NCI-H510A (cell line): ENCODE measurements around the gene HMGN1.
A peak's percentile ranks its signal among the peaks of the same experiment; 100 is the strongest.

Experiments used
- DNase-seq: peaks from one replicate; lab custom pipeline; 2025; lab: John Stamatoyannopoulos, UW

The HMGN1 gene

DNA sequence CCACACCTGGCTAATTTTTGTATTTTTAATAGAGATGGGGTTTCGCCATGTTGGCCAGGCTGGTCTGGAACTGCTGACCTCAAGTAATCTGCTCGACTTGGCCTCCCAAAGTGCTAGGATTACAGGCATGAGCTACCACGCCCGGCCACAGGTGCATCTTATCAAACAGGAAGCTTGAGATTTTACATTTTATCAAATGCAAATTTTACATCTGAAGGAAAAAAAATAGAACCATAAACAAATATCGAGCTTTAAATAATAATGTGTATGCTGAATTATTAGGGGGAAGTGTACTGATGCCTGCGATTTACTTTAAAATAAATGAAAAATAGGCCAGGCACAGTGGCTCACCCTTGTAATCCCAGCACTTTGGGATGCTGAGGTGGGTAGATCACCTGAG is 18.9 kb downstream of the HMGN1 start:
- DNase-seq, result no peak

GRCh38 chr21:39327727-39328126 is 21.2 kb downstream of the HMGN1 start:
- DNase-seq, result no peak

DNA sequence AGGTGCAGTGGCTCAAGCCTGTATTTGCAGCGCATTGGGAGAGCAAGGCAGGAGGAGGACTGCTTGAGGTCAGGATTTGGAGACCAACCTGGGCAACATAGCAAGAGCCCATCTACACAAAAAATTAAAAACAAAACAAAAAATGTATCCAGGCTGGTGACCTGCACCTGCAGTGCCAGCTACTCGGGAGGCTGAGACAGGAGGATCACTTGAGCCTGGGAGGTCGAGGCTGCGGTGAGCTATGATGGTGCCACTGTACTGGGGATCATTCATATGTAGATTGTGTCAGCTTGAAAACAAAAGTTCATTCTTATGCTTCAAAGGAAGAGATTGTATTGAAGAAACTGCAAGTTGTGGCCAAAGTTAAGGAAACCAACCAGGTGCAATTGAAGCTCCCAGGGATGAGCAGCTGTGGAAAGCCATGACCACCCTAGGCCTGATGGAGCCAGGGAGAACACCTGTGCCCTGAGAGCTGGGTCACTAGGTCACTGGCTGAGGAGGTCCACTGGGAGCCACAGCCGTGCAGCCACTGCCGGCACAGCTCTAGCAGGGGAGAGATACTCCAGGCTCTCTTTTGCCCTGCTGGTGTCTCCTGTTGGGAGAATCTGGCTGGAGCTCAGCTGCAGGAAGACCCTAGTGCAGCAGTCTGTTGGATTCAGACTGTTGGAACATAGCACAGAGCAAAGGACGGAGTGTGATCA is 22.1 kb downstream of the HMGN1 start:
- DNase-seq, result no peak

GRCh38 chr21:39325458-39325857 is 23.4 kb downstream of the HMGN1 start:
- DNase-seq, result no peak

- DNase-seq, result no peak
Measured at GRCh38 chr21:39321424-39321823, 27.5 kb downstream of the HMGN1 start.

- DNase-seq, result no peak
Measured at GRCh38 chr21:39319814-39320332, 29.0 kb downstream of the HMGN1 start.

GRCh38 chr21:39319251-39319756 is 29.6 kb downstream of the HMGN1 start:
- DNase-seq, result no peak

DNA sequence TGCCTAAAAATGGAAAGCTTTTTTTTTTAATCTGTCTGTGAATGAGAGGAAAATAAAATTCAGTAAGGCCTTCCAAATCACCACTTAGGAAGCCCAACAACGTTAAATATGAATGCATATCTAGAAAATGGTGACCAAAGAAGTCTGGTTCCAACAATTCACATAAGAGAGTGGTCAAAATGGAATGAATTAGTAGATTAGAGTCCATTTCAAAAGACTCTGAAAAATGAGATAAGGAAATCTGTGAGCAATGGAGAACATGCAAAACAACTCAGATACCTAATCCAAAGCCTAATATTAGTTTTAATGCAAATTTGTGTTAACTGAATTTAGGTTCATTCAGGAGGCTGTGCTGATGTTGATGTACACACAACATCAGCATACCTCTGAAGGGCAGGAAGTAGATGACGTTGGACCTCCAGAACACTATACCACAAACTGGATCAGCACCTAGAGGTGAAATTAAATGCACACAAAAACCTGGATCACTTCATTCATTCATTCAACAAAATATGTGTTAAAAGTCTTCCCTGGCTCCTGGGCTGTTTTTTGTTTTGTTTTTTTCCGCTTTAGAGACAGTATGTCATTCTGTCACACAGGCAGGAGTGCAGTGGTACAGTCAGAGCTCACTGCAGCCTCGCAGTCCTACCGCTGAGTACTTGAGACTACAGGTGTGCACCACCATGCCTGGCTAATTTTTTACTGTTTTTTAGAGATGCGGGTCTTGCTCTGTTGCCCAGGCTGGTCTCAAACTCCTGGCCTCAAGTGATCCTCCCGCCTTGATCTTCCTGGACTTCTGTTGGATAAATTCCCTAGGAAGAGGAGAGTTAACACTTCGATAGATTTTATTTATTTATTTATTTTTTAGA is 30.6 kb downstream of the HMGN1 start:
- DNase-seq, result no peak

GRCh38 chr21:39317134-39318090 is 31.5 kb downstream of the HMGN1 start:
- no peak for DNase-seq

GRCh38 chr21:39316729-39317128 is 32.2 kb downstream of the HMGN1 start:
- DNase-seq, result no peak

- DNase-seq, result no peak
Measured at GRCh38 chr21:39315603-39316445, 33.1 kb downstream of the HMGN1 start.

- peak; percentile 39 for DNase-seq
Measured at GRCh38 chr21:39314143-39315027, 34.5 kb downstream of the HMGN1 start.

DNA sequence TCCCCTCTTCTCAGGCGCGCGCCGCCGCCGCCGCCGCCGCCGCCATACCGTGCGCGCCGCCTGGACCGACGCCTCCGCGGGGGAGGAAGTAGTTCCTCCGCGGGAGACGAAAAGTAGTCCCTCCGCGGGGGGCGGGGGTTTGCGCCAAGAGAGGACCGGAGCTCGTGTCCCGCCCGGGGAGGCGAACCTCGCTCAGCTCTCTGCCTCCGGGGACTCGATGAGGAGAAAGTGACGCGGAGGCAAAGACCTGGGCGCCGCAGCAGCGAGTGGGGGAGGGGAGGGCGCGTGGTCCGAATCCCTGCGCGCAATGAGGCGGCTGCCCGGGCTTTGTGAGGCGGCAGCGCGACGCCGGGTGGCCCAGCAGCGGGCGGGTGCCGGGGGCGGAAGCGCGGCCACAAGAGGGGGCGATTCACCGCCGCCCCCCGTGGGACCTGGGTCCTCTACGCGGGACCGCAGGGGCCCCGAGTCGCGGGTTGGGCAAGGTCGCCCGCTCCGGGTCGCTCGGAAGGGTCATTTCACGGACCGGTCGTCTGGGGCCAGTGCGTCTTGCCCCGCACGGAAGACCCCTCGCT is 35.2 kb downstream of the HMGN1 start, which contains the start of gene BRWD1:
Gene BRWD1 (minus strand): TSS at position 62 of the 572 bp plus-strand sequence. CDS start 141 bp downstream, outside the sequence.
- peak; percentile 93 for DNase-seq

GRCh38 chr21:39313042-39313570 is 35.8 kb downstream of the HMGN1 start:
- no peak for DNase-seq

GRCh38 chr21:39312112-39313041 is 36.5 kb downstream of the HMGN1 start:
- DNase-seq, result peak; percentile 61

GRCh38 chr21:39311164-39311563 is 37.7 kb downstream of the HMGN1 start:
- DNase-seq, result no peak

DNA sequence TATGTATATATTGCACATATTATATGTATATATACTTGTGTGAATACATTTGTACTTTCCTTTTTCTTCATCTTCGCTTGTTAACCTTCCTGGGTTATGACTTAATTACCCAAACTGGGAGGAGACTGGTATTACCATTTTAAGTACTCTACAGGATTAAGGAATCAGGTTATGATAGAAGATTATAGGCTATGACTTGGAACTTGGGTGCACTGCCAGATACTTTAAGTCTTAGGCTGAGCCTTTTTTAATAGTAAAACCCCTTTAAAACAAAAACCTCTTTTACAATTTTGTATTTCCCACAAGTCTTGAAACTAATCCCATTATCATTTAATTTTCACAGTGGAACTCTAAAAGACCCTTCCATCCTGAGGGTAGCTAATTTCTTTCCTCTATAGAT is 41.4 kb downstream of the HMGN1 start:
- no peak for DNase-seq

GRCh38 chr21:39300587-39300986 is 48.3 kb downstream of the HMGN1 start:
- no peak for DNase-seq
